K562 treated with DMSO at 1 percent for 24 hours (cell line): Measurements from ENCODE around the gene TFIP11. TPM values are rescaled to one million over a fixed set of nuclear protein-coding genes. Genes with fewer than 3 reads are reported as not detected.

Experiments used
- total RNA-seq: library from RNA; unstranded; fragments of 300-600 nt; gene quantifications from 2 replicates; pipeline ENCODE4 v1.2.3, GENCODE V29; 2022; ENCODE audit warnings: low read depth; ENCODE audit not compliant: insufficient read depth

TFIP11 gene
- total RNA-seq, result 23.5 and 25.3 TPM in 2 replicates

GRCh38 chr22:26512149-26512793, at the start of gene TFIP11:
TFIP11 (minus strand) TSS chr22:26512473; CDS start chr22:26510272, 2,201 bp downstream.

DNA sequence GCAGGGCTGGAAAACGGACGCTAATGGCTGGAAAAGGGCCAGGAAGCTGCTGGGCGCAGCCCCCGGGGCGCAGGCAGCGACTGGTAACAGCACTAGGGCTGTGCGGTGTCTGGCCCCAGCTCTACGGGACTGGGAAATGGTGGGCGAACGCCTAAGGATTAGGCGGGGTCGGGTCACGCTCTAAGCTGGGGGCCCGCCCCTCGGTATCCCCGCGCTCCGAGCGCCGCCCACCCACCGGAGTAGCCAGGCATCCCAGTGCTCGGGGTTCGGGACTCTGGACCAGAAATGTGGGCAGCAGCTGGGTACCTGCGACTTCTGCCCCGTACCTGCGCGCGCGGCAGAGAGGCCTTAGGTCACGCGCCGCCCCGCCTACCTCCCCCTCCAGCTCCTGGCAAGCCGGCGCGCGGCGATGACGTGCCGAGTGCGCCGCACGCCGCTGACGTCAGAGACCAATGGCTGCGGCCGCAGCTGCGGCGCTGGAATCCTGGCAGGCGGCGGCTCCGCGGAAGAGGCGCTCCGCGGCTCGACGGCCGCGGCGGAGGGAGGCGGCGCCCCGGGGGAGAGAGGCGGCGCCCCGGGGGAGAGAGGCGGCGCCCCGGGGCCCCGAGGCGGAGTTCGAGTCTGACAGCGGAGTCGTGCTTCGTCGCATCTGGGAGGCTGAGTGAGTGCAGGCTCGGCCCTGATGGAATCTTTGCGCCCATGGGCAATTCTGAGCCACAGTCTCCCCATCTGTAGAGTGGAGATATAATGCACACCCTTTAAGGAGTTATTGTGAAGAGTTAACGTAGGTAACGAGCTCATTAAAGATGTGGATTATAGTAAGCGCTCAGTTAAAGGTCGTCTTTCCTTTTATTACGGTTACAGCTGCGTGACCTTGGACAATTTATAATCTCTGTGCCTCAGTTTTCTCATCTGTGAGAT, 28.6 kb downstream of the TFIP11 start, which contains the start of the genes HPS4 and SRRD:
HPS4 (minus strand) TSS at position 345 of the 921 bp plus-strand sequence. CDS start 2,021 bp downstream, outside the sequence.
SRRD (plus strand) TSS at position 439 of the 921 bp plus-strand sequence; CDS start at position 453, 14 bp downstream.

Other genes with a start within 250 kb of the TFIP11 start
- 1.5 and 1.6 TPM in 2 replicates for gene ASPHD2, start 83.2 kb downstream of the TFIP11 start, total RNA-seq
- 16.7 and 18.5 TPM in 2 replicates for gene HPS4, start 28.7 kb downstream of the TFIP11 start, total RNA-seq
- gene SRRD, start 28.6 kb downstream of the TFIP11 start, total RNA-seq, result 8.5 and 11.9 TPM in 2 replicates
- 84.1 and 85.9 TPM in 2 replicates for gene TPST2, start 77.7 kb upstream of the TFIP11 start, total RNA-seq
- not detected in 2 replicates for gene CRYBB1, start 105.6 kb upstream of the TFIP11 start, total RNA-seq
- 1.4 TPM in 1 of 2 replicates, not detected in the other for gene CRYBA4, start 109.5 kb upstream of the TFIP11 start, total RNA-seq
- gene MIAT, start 145.1 kb upstream of the TFIP11 start, total RNA-seq, result 0.25 and 0.65 TPM in 2 replicates